ENCODE data around the gene CD247.

CD247 gene

DNA sequence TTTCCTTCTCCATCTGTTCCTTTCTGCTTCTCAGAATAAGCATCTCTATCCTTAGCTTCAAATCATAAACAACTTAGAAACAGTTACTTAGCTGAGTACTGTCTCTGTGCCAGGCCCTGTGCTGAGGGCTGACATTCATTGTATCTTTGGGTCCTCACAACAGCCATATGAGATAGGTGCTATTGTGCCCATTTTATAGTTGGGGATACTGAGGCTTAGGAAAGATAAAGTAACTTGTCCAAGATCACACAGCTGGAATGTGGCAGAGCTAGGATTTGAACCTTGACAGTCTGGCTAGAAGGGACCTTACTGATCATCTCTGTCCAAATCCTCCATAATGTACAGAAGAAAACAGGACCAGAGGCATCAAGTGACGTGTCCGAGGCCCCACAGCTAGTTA is 25.0 kb downstream of the CD247 start:
- H3K4me3 ChIP-seq (ENCODE audit: low read depth, low read length), result no peak overlapping the region
- TF ChIP-seq MYC (IDR thresholded peaks at IDR 0.05; ENCODE audit: low read depth, low read length), result no peak
- no peak for TF ChIP-seq POLR2A (IDR thresholded peaks at IDR 0.05; ENCODE audit: extremely low read depth, insufficient read length)
- TF ChIP-seq, protein P1, sequence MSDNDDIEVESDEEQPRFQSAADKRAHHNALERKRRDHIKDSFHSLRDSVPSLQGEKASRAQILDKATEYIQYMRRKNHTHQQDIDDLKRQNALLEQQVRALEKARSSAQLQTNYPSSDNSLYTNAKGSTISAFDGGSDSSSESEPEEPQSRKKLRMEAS (IDR thresholded peaks at IDR 0.05; ENCODE audit: low read depth, low read length), result no peak
- no peak for TF ChIP-seq CTCF (IDR thresholded peaks at IDR 0.05; ENCODE audit: low read depth, low read length)
- DNase-seq (ENCODE audit: low read depth), result no peak

DNA sequence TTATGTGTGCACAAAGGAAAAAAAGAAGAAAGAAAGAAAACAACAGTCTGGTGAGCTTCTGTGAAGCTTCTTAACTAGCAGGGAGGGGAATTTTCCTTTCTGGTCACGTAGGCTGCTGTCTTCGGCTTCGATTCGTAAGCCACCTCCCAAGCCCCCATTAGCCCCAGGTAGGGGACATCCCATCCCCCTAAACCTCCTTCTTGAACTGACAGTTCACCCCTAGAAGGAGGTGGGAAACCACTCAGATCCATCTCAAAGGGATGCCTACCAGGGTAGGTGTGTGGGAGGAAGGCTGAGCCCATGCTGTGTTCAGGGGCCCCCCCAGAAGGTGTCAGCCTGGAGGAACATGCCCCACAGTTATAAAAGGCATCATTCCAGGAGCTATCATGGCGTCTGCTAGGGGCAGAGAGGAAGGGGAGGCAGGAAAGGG is 25.8 kb downstream of the CD247 start:
- TF ChIP-seq, protein P1 (IDR thresholded peaks at IDR 0.05; ENCODE audit: low read depth, low read length), result no peak
- no peak for TF ChIP-seq POLR2A (IDR thresholded peaks at IDR 0.05; ENCODE audit: extremely low read depth, insufficient read length)
- no peak for TF ChIP-seq MYC (IDR thresholded peaks at IDR 0.05; ENCODE audit: low read depth, low read length)
- TF ChIP-seq CTCF (IDR thresholded peaks at IDR 0.05; ENCODE audit: low read depth, low read length), result no peak
- no peak for DNase-seq (ENCODE audit: low read depth)

DNA sequence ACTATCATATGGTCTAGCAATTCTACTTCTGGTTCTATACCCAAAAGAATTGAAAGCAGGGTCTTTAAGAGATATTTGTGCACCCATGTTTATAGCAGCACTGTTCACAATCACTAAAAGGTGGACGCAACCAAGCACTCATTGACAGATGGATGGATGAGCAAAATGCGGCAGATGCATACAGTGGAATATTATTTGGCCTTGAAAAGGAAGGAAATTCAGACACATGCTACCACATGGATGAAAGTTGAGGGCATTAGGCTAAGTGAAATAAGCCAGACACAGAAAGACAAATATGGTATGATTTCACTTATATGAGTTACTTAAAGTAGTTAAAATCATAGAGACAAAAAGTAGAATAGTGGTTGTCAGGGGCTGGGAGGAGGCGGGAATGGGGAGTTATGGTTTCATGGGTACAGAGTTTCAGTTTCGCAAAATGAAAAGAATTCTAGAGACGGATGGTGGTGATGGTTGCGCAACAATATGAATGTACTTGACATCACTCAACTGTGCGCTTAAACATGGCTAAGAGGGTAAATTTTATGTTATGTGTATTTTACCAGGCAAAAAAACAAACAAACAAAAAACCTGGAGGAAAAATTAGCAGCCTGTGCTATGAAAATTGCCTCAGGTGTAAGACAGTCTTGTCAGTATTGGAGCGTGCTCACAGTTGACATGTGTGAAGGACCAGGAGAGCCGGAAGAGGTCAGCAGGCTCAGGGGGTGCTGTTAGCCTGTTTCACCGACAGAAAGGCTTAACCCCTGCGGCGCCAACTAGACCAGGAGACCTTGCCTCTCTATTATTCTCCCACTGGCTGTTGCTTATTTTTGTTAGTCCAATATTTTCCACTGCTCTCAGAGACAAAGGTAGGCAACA is 26.5 kb downstream of the CD247 start:
- H3K4me3 ChIP-seq (ENCODE audit: low read depth, low read length), result no peak overlapping the region
- peak; percentile 26 for DNase-seq (ENCODE audit: low read depth)
- TF ChIP-seq MYC (IDR thresholded peaks at IDR 0.05; ENCODE audit: low read depth, low read length), result no peak
- no peak for TF ChIP-seq POLR2A (IDR thresholded peaks at IDR 0.05; ENCODE audit: extremely low read depth, insufficient read length)
- no peak for TF ChIP-seq CTCF (IDR thresholded peaks at IDR 0.05; ENCODE audit: low read depth, low read length)
- TF ChIP-seq, protein P1 (IDR thresholded peaks at IDR 0.05; ENCODE audit: low read depth, low read length), result no peak

More for the DNA sequence above, 25.8 kb downstream of the CD247 start:
- H3K4me3 ChIP-seq (ENCODE audit: low read depth, low read length), result no peak overlapping the region

GRCh38 chr1:167490765-167491164 is 27.6 kb downstream of the CD247 start:
- TF ChIP-seq CTCF (IDR thresholded peaks at IDR 0.05; ENCODE audit: low read depth, low read length) (no peak), POLR2A (IDR thresholded peaks at IDR 0.05; ENCODE audit: extremely low read depth, insufficient read length) (no peak), MYC (IDR thresholded peaks at IDR 0.05; ENCODE audit: low read depth, low read length) (no peak)
- TF ChIP-seq, protein P1 (IDR thresholded peaks at IDR 0.05; ENCODE audit: low read depth, low read length), result no peak
- no peak overlapping the region for H3K4me3 ChIP-seq (ENCODE audit: low read depth, low read length)
- DNase-seq (ENCODE audit: low read depth), result no peak

- H3K4me3 ChIP-seq (ENCODE audit: low read depth, low read length), result no peak overlapping the region
- TF ChIP-seq POLR2A (IDR thresholded peaks at IDR 0.05; ENCODE audit: extremely low read depth, insufficient read length) (no peak), CTCF (IDR thresholded peaks at IDR 0.05; ENCODE audit: low read depth, low read length) (no peak), MYC (IDR thresholded peaks at IDR 0.05; ENCODE audit: low read depth, low read length) (no peak)
- TF ChIP-seq, protein P1 (IDR thresholded peaks at IDR 0.05; ENCODE audit: low read depth, low read length), result no peak
- DNase-seq (ENCODE audit: low read depth), result no peak
Measured at GRCh38 chr1:167489571-167490340, 28.6 kb downstream of the CD247 start.

Measured in NB4 (cell line).